Adrenal gland (tissue), 12 donors: ENCODE measurements around the gene BTBD19. TPM values are rescaled to one million over a fixed set of nuclear protein-coding genes. Genes with fewer than 3 reads are reported as not detected.

Source experiments
- DNase-seq, 7 donors: peaks; one replicate each; pipeline ENCODE4 v3.0.0-alpha.2; 2019 to 2020
- H3K27ac ChIP-seq, 5 donors: fragments of 200-600 bp; sonication (generic) in 4 of 5; 1 replicate in 3 of 5; 2 replicates in 2 of 5; pipeline versions ENCODE4 v1.5.1 to v1.8.0; 2016 to 2020; ENCODE audit warnings: mild to moderate bottlenecking in 1 of 5
- H3K27me3 ChIP-seq: fragments of 200-600 bp; 2 replicates; pipeline ENCODE4 v1.8.0; 2021
- H3K36me3 ChIP-seq, 2 donors: fragments of 200-600 bp; replicated peaks in 1 of 2; 1 replicate in 1 of 2; 2 replicates in 1 of 2; pipeline versions ENCODE4 v1.5.1 to v1.8.0; 2018 to 2022
- H3K4me1 ChIP-seq, 2 donors: fragments of 200-600 bp; replicated peaks in 1 of 2; 1 replicate in 1 of 2; 2 replicates in 1 of 2; pipeline versions ENCODE4 v1.5.1 to v1.8.0; 2018 to 2021
- H3K4me3 ChIP-seq, 4 donors: fragments of 200-600 bp; sonication (generic) in 3 of 4; one replicate each; pipeline ENCODE4 v1.5.1; 2016 to 2018
- H3K9me3 ChIP-seq, 3 donors: fragments of 200-600 bp; sonication (generic) in 1 of 3; replicated peaks in 1 of 3; 1 replicate in 2 of 3; 2 replicates in 1 of 3; pipeline versions ENCODE4 v1.5.1 to v1.8.0; 2016 to 2021
- POLR2A ChIP-seq, 2 donors: fragments of 450-650 bp; IDR thresholded peaks; one replicate each; pipeline ENCODE4 v1.6.1; 2017; ENCODE audit warnings: antibody characterized with exemption in 2 of 2, mild to moderate bottlenecking in 2 of 2, moderate library complexity in 1 of 2
- WGBS, 4 donors: extraction: QIAGEN DNeasy Blood & Tissue Kit in 2 of 4; methylation state at CpG; one replicate each; pipeline versions ENCODE4 v1.1.5 to v1.1.7; 2013 to 2017; 5-methylcytosine and 5-hydroxymethylcytosine counted together
- intact Hi-C, 2 donors: fragments of 100-400 bp; cut with DNase I; formaldehyde crosslinking; loops; one replicate each; pipeline versions ENCODE4 v1.14.1 to v1.15.0; 2022 to 2023
- polyA plus RNA-seq, 3 donors: library from polyadenylated mRNA; stranded (reverse); fragments of 200-250 nt in 2 of 3; fragments of 350-450 nt in 1 of 3; fragmentation: Illumina TruSeq in 1 of 3; extraction: RNeasy Lipid Tissue Mini Kit (QIAGEN cat#74804) in 1 of 3; gene quantifications; one replicate each; pipeline ENCODE4 v1.2.3, GENCODE V29; 2013 to 2014
- total RNA-seq, 9 donors: library from RNA; depleted of rRNA in 4 of 9; stranded (reverse); fragments of >200 nt in 4 of 9; fragments of 120-200 nt in 1 of 9; fragmentation: NEBNext Ultra II Directional in 1 of 9; extraction: Animal tissue kit (Norgen Biotek cat#: 25700) in 1 of 9; gene quantifications; one replicate each; pipeline versions ENCODE4 v1.1.0 to v1.2.4, GENCODE V29; 2013 to 2023
- TF ChIP-seq, protein P1 (sequence below), 6 experiments: fragments of 450-650 bp in 4 of 6; fragments of 200-600 bp in 2 of 6; sonication (generic) in 1 of 6; IDR thresholded peaks; 1 replicate in 5 of 6; 2 replicates in 1 of 6; pipeline versions ENCODE4 v1.5.1 to v1.8.0; 2016 to 2021; ENCODE audit warnings: antibody characterized with exemption in 6 of 6, mild to moderate bottlenecking in 2 of 6, moderate library complexity in 1 of 6
- donor health status: healthy with polysubstance abuse.
- donor health status: Bipolar disorder and iron deficiency.
- donor health status: DM: yes; HTN: yes; CAD: no.
- donor health status: DM: no; HTN: no; CAD: no.
- donor health status: DM: no; HTN: no; CAD: no.
- donor health status: DM: yes; HTN: yes; CAD: no.

Gene BTBD19
- total and polyA plus RNA-seq, 12 donors = 4.8 to 67.2 (median 21.3) TPM

DNA sequence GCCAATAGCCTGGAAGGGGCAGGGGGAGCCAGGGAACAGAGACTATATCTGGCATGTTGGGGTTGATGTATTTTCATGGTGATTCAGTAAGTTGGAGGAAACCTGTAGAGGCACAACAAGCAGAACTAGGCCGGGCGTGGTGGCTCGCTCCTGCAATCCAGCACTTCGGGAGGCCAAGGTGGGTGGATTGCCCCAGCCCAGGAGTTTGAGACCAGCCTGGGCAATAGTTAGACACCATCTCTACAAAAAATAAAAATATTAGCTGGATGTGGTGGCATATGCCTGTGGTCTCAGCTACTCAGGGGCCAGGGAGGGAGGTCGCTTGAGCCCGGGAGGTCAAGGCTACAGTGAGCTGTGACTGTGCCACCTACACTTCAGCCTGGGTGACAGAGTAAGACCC is 44.9 kb downstream of the BTBD19 start:
- peaks cover 0 to 4% of the 10 kb centered on the region in 2 donors for H3K36me3 ChIP-seq
- intact Hi-C loops = no loop called here

GRCh38 chr1:44854970-44855369 is 46.6 kb downstream of the BTBD19 start:
- H3K27ac ChIP-seq = no peak overlapping the region
- no peak overlapping the region for H3K4me3 ChIP-seq
- H3K36me3 ChIP-seq = peaks cover 0 to 4% of the 10 kb centered on the region in 2 donors
- no peak for DNase-seq
- no peaks in the 10 kb centered on the region for H3K27me3 ChIP-seq
- TF ChIP-seq, protein P1, sequence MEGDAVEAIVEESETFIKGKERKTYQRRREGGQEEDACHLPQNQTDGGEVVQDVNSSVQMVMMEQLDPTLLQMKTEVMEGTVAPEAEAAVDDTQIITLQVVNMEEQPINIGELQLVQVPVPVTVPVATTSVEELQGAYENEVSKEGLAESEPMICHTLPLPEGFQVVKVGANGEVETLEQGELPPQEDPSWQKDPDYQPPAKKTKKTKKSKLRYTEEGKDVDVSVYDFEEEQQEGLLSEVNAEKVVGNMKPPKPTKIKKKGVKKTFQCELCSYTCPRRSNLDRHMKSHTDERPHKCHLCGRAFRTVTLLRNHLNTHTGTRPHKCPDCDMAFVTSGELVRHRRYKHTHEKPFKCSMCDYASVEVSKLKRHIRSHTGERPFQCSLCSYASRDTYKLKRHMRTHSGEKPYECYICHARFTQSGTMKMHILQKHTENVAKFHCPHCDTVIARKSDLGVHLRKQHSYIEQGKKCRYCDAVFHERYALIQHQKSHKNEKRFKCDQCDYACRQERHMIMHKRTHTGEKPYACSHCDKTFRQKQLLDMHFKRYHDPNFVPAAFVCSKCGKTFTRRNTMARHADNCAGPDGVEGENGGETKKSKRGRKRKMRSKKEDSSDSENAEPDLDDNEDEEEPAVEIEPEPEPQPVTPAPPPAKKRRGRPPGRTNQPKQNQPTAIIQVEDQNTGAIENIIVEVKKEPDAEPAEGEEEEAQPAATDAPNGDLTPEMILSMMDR (IDR thresholded peaks at IDR 0.05) = no peak
- TF ChIP-seq POLR2A (IDR thresholded peaks at IDR 0.05) = no peak
- H3K4me1 ChIP-seq = no peaks in the 10 kb centered on the region
- H3K9me3 ChIP-seq = no peaks in the 10 kb centered on the region
- intact Hi-C loops = no loop called here
- 60 to 86% (median 71%) methylated on average over 1 of the region's 1 CpG for WGBS, 4 donors

More for the DNA sequence above, 44.9 kb downstream of the BTBD19 start:
- 94 to 98% (median 97%) methylated on average over 6 of the region's 6 CpGs for WGBS, 4 donors
- no peak overlapping the region for H3K4me3 ChIP-seq
- H3K9me3 ChIP-seq = no peaks in the 10 kb centered on the region
- H3K27me3 ChIP-seq = no peaks in the 10 kb centered on the region
- H3K27ac ChIP-seq = no peak overlapping the region
- TF ChIP-seq, protein P1 (IDR thresholded peaks at IDR 0.05) = no peak
- TF ChIP-seq POLR2A (IDR thresholded peaks at IDR 0.05) = no peak
- H3K4me1 ChIP-seq = peaks cover 0 to 16% of the 10 kb centered on the region in 2 donors
- DNase-seq = no peak

- H3K27ac ChIP-seq = no peak overlapping the region
- H3K27me3 ChIP-seq = no peaks in the 10 kb centered on the region
- WGBS, 4 donors = 81 to 92% (median 85%) methylated on average over 7 of the region's 7 CpGs
- peaks cover 0 to 7% of the 10 kb centered on the region in 2 donors for H3K4me1 ChIP-seq
- intact Hi-C loops = no loop called here
- TF ChIP-seq, protein P1 (IDR thresholded peaks at IDR 0.05) = no peak
- no peak for TF ChIP-seq POLR2A (IDR thresholded peaks at IDR 0.05)
- peaks cover 0 to 4% of the 10 kb centered on the region in 2 donors for H3K36me3 ChIP-seq
- no peak for DNase-seq
- H3K4me3 ChIP-seq = no peak overlapping the region
- no peaks in the 10 kb centered on the region for H3K9me3 ChIP-seq
Observed at GRCh38 chr1:44855742-44856141, 47.4 kb downstream of the BTBD19 start.

GRCh38 chr1:44857446-44857845 is 49.1 kb downstream of the BTBD19 start:
- no peaks in the 10 kb centered on the region for H3K27me3 ChIP-seq
- H3K4me1 ChIP-seq = peaks cover 0 to 10% of the 10 kb centered on the region in 2 donors
- intact Hi-C loops = no loop called here
- no peak overlapping the region for H3K4me3 ChIP-seq
- no peaks in the 10 kb centered on the region for H3K9me3 ChIP-seq
- 96 to 98% (median 97%) methylated on average over 7 of the region's 7 CpGs for WGBS, 4 donors
- TF ChIP-seq, protein P1 (IDR thresholded peaks at IDR 0.05) = no peak
- TF ChIP-seq POLR2A (IDR thresholded peaks at IDR 0.05) = no peak
- peaks cover 0 to 4% of the 10 kb centered on the region in 2 donors for H3K36me3 ChIP-seq
- H3K27ac ChIP-seq = no peak overlapping the region
- no peak for DNase-seq
